Endothelial cell (in vitro differentiated cells): ENCODE data around the gene DSCAML1. TPM values are rescaled to one million over a fixed set of nuclear protein-coding genes. Genes with fewer than 3 reads are reported as not detected.

ENCODE experiments used
- DNase-seq: peaks from one replicate; pipeline ENCODE4 v3.0.0; 2021; ENCODE audit warnings: low spot score
- H3K27ac Mint-ChIP-seq: one replicate; pipeline ENCODE4 v1.8.0; 2021; ENCODE audit warnings: mixed read lengths, inconsistent platforms; ENCODE audit not compliant: unreplicated experiment
- H3K27me3 Mint-ChIP-seq: one replicate; pipeline ENCODE4 v1.8.0; 2021; ENCODE audit warnings: mild to moderate bottlenecking, moderate library complexity, mixed read lengths, inconsistent platforms; ENCODE audit not compliant: unreplicated experiment
- H3K36me3 Mint-ChIP-seq: one replicate; pipeline ENCODE4 v1.8.0; 2021; ENCODE audit warnings: mild to moderate bottlenecking, low read depth, mixed read lengths, inconsistent platforms; ENCODE audit not compliant: unreplicated experiment
- H3K4me1 Mint-ChIP-seq: one replicate; pipeline ENCODE4 v1.8.0; 2021; ENCODE audit warnings: mild to moderate bottlenecking, mixed read lengths, inconsistent platforms; ENCODE audit not compliant: unreplicated experiment
- H3K4me3 Mint-ChIP-seq: one replicate; pipeline ENCODE4 v1.8.0; 2021; ENCODE audit warnings: mild to moderate bottlenecking, mixed read lengths, inconsistent platforms; ENCODE audit not compliant: unreplicated experiment
- H3K9me3 Mint-ChIP-seq: one replicate; pipeline ENCODE4 v1.8.0; 2021; ENCODE audit warnings: mixed read lengths, inconsistent platforms; ENCODE audit not compliant: unreplicated experiment
- CTCF ChIP-seq: fragments of 200-600 bp; sonication (generic); IDR thresholded peaks from one replicate; pipeline ENCODE4 v1.5.0; 2021; ENCODE audit warnings: antibody characterized with exemption; ENCODE audit not compliant: unreplicated experiment
- total RNA-seq: library from RNA; stranded (reverse); fragmentation: NEBNext Ultra II Directional; extraction: Animal tissue kit (Norgen Biotek cat#: 25700); gene quantifications from one replicate; pipeline ENCODE4 v1.2.1, GENCODE V29; 2021; ENCODE audit not compliant: unreplicated experiment

The DSCAML1 gene
- total RNA-seq, 1 donor from 2014 or later = 3.8 TPM

- H3K27me3 Mint-ChIP-seq = peaks cover 7% of the 10 kb centered on the region
- no peak overlapping the region for H3K4me3 Mint-ChIP-seq
- no peak overlapping the region for H3K27ac Mint-ChIP-seq
- TF ChIP-seq CTCF = no peak
- no peaks in the 10 kb centered on the region for H3K36me3 Mint-ChIP-seq
- no peak for DNase-seq
- no peaks in the 10 kb centered on the region for H3K9me3 Mint-ChIP-seq
- H3K4me1 Mint-ChIP-seq = no peaks in the 10 kb centered on the region
Observed at GRCh38 chr11:117519170-117519569, 277.8 kb downstream of the DSCAML1 start.

- Mint-ChIP-seq H3K27ac (no peak overlapping the region), H3K9me3 (no peaks in the 10 kb centered on the region), H3K27me3 (peaks cover 7% of the 10 kb centered on the region), H3K36me3 (no peaks in the 10 kb centered on the region), H3K4me1 (no peaks in the 10 kb centered on the region), H3K4me3 (no peak overlapping the region)
- DNase-seq = no peak
- TF ChIP-seq CTCF = no peak
Observed at GRCh38 chr11:117518455-117518854, 278.6 kb downstream of the DSCAML1 start.

- Mint-ChIP-seq H3K9me3 (no peaks in the 10 kb centered on the region), H3K4me1 (no peaks in the 10 kb centered on the region), H3K36me3 (no peaks in the 10 kb centered on the region), H3K4me3 (no peak overlapping the region), H3K27ac (no peak overlapping the region), H3K27me3 (peaks cover 7% of the 10 kb centered on the region)
- no peak for TF ChIP-seq CTCF
- no peak for DNase-seq
Observed at GRCh38 chr11:117517097-117517496, 279.9 kb downstream of the DSCAML1 start.

GRCh38 chr11:117515892-117516787 is 280.9 kb downstream of the DSCAML1 start:
- H3K4me3 Mint-ChIP-seq = no peak overlapping the region
- no peaks in the 10 kb centered on the region for H3K4me1 Mint-ChIP-seq
- no peaks in the 10 kb centered on the region for H3K9me3 Mint-ChIP-seq
- no peak for DNase-seq
- no peak for TF ChIP-seq CTCF
- H3K27ac Mint-ChIP-seq = no peak overlapping the region
- H3K27me3 Mint-ChIP-seq = peaks cover 7% of the 10 kb centered on the region
- H3K36me3 Mint-ChIP-seq = no peaks in the 10 kb centered on the region

- Mint-ChIP-seq H3K4me3 (no peak overlapping the region), H3K36me3 (no peaks in the 10 kb centered on the region), H3K4me1 (no peaks in the 10 kb centered on the region), H3K9me3 (no peaks in the 10 kb centered on the region), H3K27me3 (peaks cover 4% of the 10 kb centered on the region), H3K27ac (no peak overlapping the region)
- DNase-seq = no peak
- TF ChIP-seq CTCF = no peak
Observed at GRCh38 chr11:117514256-117514655, 282.8 kb downstream of the DSCAML1 start.
